Endothelial cell of umbilical vein (primary cell): ENCODE results near the gene ABCA1.

ENCODE experiments used
- EZH2 ChIP-seq: IDR thresholded peaks from 2 replicates; pipeline ENCODE4 v1.6.1; 2012; ENCODE audit warnings: borderline replicate concordance, low read depth, mild to moderate bottlenecking, moderate library complexity, low read length, inconsistent platforms; ENCODE audit not compliant: severe bottlenecking
- POLR2A ChIP-seq: IDR thresholded peaks from 2 replicates; pipeline ENCODE4 v1.6.1; 2012; ENCODE audit warnings: low read depth, mild to moderate bottlenecking, control low read depth, low read length
- TF ChIP-seq, protein P1 (sequence below), 2 donors: IDR thresholded peaks; 1 replicate in 1 of 2; 2 replicates in 1 of 2; pipeline ENCODE4 v1.5.1; 2011; ENCODE audit warnings: low read length in 2 of 2, mild to moderate bottlenecking in 2 of 2, moderate library complexity in 2 of 2, control low read depth in 1 of 2, inconsistent platforms in 1 of 2, low read depth in 1 of 2; ENCODE audit not compliant: insufficient read depth in 1 of 2; ENCODE audit errors: extremely low read depth in 1 of 2
- TF ChIP-seq, protein P2 (sequence below): IDR thresholded peaks from 2 replicates; pipeline ENCODE4 v1.6.1; 2011; ENCODE audit not compliant: insufficient read depth, insufficient read length

DNA sequence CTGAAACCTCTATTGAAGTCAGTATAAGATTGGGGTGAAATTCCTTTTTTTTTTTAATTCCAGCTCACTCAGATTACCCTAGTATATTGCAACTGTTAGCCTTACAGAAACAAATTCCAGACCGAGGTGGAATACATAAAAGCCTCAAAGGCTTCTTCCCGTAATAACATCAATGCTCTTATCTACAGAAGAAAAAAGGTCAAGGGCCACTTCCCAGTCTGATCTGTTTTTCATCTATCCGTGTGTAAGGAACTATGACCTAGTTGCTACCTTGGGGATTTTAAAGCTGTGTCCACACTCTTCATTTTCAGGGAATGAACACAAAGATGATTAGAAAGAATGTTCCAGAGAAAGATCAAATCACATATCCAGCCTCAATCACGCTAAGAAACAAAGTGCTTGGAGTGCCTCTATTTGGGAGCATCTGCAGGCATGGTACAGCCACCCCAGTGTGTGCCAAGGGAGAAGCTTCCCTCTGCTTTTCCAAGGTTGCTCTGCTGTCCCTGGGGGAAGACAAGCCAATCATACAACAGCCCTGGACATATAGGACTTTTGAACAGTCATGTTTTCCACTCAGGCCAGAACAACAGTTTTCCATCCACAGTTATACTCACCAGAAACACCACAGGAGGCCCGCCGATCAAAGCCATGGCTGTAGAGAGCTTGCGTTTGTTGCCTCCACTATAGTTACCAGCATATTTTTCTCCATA lies 140.5 kb downstream of the ABCA1 start:
- TF ChIP-seq, protein P1, sequence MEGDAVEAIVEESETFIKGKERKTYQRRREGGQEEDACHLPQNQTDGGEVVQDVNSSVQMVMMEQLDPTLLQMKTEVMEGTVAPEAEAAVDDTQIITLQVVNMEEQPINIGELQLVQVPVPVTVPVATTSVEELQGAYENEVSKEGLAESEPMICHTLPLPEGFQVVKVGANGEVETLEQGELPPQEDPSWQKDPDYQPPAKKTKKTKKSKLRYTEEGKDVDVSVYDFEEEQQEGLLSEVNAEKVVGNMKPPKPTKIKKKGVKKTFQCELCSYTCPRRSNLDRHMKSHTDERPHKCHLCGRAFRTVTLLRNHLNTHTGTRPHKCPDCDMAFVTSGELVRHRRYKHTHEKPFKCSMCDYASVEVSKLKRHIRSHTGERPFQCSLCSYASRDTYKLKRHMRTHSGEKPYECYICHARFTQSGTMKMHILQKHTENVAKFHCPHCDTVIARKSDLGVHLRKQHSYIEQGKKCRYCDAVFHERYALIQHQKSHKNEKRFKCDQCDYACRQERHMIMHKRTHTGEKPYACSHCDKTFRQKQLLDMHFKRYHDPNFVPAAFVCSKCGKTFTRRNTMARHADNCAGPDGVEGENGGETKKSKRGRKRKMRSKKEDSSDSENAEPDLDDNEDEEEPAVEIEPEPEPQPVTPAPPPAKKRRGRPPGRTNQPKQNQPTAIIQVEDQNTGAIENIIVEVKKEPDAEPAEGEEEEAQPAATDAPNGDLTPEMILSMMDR (IDR thresholded peaks at IDR 0.05; ENCODE audit: extremely low read depth in 1 of 2, insufficient read depth in 1 of 2, low read depth in 1 of 2, low read length in 2 of 2), result no peak
- TF ChIP-seq POLR2A (no peak), EZH2 (no peak)
- TF ChIP-seq, protein P2, sequence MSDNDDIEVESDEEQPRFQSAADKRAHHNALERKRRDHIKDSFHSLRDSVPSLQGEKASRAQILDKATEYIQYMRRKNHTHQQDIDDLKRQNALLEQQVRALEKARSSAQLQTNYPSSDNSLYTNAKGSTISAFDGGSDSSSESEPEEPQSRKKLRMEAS, result no peak
